Measurements from ENCODE around the gene USP24. TPM values are rescaled to one million over a fixed set of nuclear protein-coding genes. Genes with fewer than 3 reads are reported as not detected.

USP24 gene
- total RNA-seq, 1 experiment from 2014 or later, result 38.5 TPM

- ATAC-seq, result no peak
- no TSS peak for BruUV-seq (replicated peaks)
Observed at GRCh38 chr1:55060133-55060999, 154.8 kb downstream of the USP24 start.

DNA sequence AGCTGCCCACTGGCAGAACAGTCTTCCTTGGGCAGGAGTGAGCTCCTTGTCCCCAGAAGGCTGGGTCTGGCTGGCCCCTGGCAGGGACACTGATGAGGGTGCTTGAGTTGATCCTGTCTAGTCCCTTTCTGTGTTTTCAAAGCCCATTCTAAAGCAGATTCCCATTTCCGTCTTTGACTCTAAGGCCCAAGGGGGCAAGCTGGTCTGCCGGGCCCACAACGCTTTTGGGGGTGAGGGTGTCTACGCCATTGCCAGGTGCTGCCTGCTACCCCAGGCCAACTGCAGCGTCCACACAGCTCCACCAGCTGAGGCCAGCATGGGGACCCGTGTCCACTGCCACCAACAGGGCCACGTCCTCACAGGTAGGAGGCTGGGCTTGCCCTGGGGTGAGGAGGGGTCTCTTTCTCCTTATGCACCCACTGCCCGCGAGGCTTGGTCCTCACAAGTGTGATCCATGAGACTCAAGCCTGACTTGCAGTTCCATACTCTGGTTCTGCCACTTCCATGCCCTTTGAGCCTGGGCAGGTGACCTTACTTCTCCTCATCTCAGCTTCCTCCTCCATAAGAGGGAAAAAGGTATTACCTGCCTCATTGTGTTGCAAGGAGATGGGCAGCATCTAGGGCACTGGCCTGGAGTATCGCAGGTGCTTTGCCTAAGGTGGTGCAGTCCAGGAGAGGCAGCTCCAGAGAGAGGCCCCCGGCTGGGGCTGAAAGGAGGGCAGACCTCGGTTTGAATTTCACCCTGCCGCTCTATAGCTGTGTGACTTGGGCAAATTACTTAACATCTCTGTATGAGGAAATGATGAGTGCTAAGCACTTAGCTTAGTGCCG is 155.6 kb downstream of the USP24 start:
- CTCF ChIA-PET, result no interaction called here
- intact Hi-C loops (cut with micrococcal nuclease), result no loop called here

More at GRCh38 chr1:55060133-55060999, 154.8 kb downstream of the USP24 start:
- no peaks in the 10 kb centered on the region for H4K20me1 ChIP-seq (ENCODE audit: low read length)
- intact Hi-C loops (cut with micrococcal nuclease), result no loop called here
- H3F3A ChIP-seq (ENCODE audit: low read length, unreplicated experiment), result no peaks in the 10 kb centered on the region
- TF ChIP-seq, protein P1, sequence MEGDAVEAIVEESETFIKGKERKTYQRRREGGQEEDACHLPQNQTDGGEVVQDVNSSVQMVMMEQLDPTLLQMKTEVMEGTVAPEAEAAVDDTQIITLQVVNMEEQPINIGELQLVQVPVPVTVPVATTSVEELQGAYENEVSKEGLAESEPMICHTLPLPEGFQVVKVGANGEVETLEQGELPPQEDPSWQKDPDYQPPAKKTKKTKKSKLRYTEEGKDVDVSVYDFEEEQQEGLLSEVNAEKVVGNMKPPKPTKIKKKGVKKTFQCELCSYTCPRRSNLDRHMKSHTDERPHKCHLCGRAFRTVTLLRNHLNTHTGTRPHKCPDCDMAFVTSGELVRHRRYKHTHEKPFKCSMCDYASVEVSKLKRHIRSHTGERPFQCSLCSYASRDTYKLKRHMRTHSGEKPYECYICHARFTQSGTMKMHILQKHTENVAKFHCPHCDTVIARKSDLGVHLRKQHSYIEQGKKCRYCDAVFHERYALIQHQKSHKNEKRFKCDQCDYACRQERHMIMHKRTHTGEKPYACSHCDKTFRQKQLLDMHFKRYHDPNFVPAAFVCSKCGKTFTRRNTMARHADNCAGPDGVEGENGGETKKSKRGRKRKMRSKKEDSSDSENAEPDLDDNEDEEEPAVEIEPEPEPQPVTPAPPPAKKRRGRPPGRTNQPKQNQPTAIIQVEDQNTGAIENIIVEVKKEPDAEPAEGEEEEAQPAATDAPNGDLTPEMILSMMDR (conservative IDR thresholded peaks at IDR 0.05; ENCODE audit: low read depth, low read length), result no peak
- TF ChIP-seq EZH2phosphoT487 (IDR thresholded peaks at IDR 0.05; ENCODE audit: borderline replicate concordance, low read length) (no peak), EZH2 (IDR thresholded peaks at IDR 0.05; ENCODE audit: low read length, unreplicated experiment) (no peak)
- no peaks in the 10 kb centered on the region for H3K79me2 ChIP-seq (ENCODE audit: low read length)
- H3K4me3 ChIP-seq (ENCODE audit: low read length), result no peak overlapping the region
- H3K9me2 ChIP-seq (replicated peaks; ENCODE audit: low read length), result no peaks in the 10 kb centered on the region
- H3K27ac ChIP-seq (ENCODE audit: low read length), result no peak overlapping the region
- H3K4me2 ChIP-seq (ENCODE audit: low read length), result no peak overlapping the region
- POLR2A ChIA-PET (ENCODE audit: unreplicated experiment), result no interaction called here
- CTCF ChIA-PET, result no interaction called here
- DNase-seq, result no peak
- H3K9ac ChIP-seq (ENCODE audit: low read length), result no peak overlapping the region
- H3K9me3 ChIP-seq (ENCODE audit: low read length), result no peaks in the 10 kb centered on the region
- H3K4me1 ChIP-seq (ENCODE audit: insufficient read depth, low read length), result no peaks in the 10 kb centered on the region
- H2AFZ ChIP-seq (ENCODE audit: low read length), result no peak overlapping the region
- no peaks in the 10 kb centered on the region for H3K36me3 ChIP-seq (ENCODE audit: low read depth, low read length)
- no peaks in the 10 kb centered on the region for H3K27me3 ChIP-seq (ENCODE audit: low read length)

More for the DNA sequence above, 155.6 kb downstream of the USP24 start:
- Histone ChIP-seq H3K9ac (ENCODE audit: low read length) (no peak overlapping the region), H4K20me1 (ENCODE audit: low read length) (no peaks in the 10 kb centered on the region), H3F3A (ENCODE audit: low read length, unreplicated experiment) (no peaks in the 10 kb centered on the region), H3K27ac (ENCODE audit: low read length) (no peak overlapping the region), H3K9me3 (ENCODE audit: low read length) (no peaks in the 10 kb centered on the region), H3K4me3 (ENCODE audit: low read length) (no peak overlapping the region), H3K9me2 (replicated peaks; ENCODE audit: low read length) (no peaks in the 10 kb centered on the region), H3K4me1 (ENCODE audit: insufficient read depth, low read length) (no peaks in the 10 kb centered on the region), H3K36me3 (ENCODE audit: low read depth, low read length) (no peaks in the 10 kb centered on the region), H3K79me2 (ENCODE audit: low read length) (no peaks in the 10 kb centered on the region), H3K27me3 (ENCODE audit: low read length) (no peaks in the 10 kb centered on the region), H2AFZ (ENCODE audit: low read length) (no peak overlapping the region), H3K4me2 (ENCODE audit: low read length) (no peak overlapping the region)
- POLR2A ChIA-PET (ENCODE audit: unreplicated experiment), result no interaction called here
- no peak for ATAC-seq
- DNase-seq, result no peak
- TF ChIP-seq, protein P1 (conservative IDR thresholded peaks at IDR 0.05; ENCODE audit: low read depth, low read length), result no peak
- TF ChIP-seq EZH2phosphoT487 (IDR thresholded peaks at IDR 0.05; ENCODE audit: borderline replicate concordance, low read length), result no peak
- no peak for TF ChIP-seq EZH2 (IDR thresholded peaks at IDR 0.05; ENCODE audit: low read length, unreplicated experiment)
- BruUV-seq (replicated peaks), result no TSS peak

Data from PC-3 (cell line).